ENCODE results near the gene OR5K4. TPM values are rescaled to one million over a fixed set of nuclear protein-coding genes. Genes with fewer than 3 reads are reported as not detected.

OR5K4 gene
- total and polyA plus RNA-seq, 8 donors, result not detected

- intact Hi-C loops (cut with DNase I; ENCODE audit: low total_unique reads), result no loop called here
- WGBS, 5 donors, result 80 to 91% (median 84%) methylated on average over 6 of the region's 6 CpGs
- Histone ChIP-seq H3K27ac (no peak overlapping the region), H3K27me3 (no peaks in the 10 kb centered on the region), H3K9me3 (no peaks in the 10 kb centered on the region), H3K36me3 (no peaks in the 10 kb centered on the region), H3K4me1 (no peaks in the 10 kb centered on the region), H3K4me3 (no peak overlapping the region)
- TF ChIP-seq CTCF (IDR thresholded peaks at IDR 0.05) (no peak), EP300 (IDR thresholded peaks at IDR 0.05) (no peak), POLR2A (IDR thresholded peaks at IDR 0.05) (no peak), POLR2AphosphoS5 (IDR thresholded peaks at IDR 0.05) (no peak)
- no peak for DNase-seq
These were observed 11.9 kb upstream of the OR5K4 start for GRCh38 chr3:98341758-98342157.

GRCh38 chr3:98343647-98344507, 9.8 kb upstream of the OR5K4 start:
- Histone ChIP-seq H3K27ac (no peak overlapping the region), H3K4me1 (no peaks in the 10 kb centered on the region), H3K36me3 (no peaks in the 10 kb centered on the region), H3K27me3 (no peaks in the 10 kb centered on the region), H3K4me3 (no peak overlapping the region), H3K9me3 (no peaks in the 10 kb centered on the region)
- intact Hi-C loops (cut with DNase I; ENCODE audit: low total_unique reads), result no loop called here
- WGBS, 5 donors, result 51 to 62% (median 55%) methylated on average over 13 of the region's 13 CpGs
- peak in 1 of 2 donors; percentile 50 for DNase-seq
- peak in 2 of 7 experiments; percentile 9 to 23 for TF ChIP-seq CTCF (IDR thresholded peaks at IDR 0.05)
- TF ChIP-seq EP300 (IDR thresholded peaks at IDR 0.05), result no peak
- no peak for TF ChIP-seq POLR2A (IDR thresholded peaks at IDR 0.05)
- no peak for TF ChIP-seq POLR2AphosphoS5 (IDR thresholded peaks at IDR 0.05)

- H3K27me3 ChIP-seq, result no peaks in the 10 kb centered on the region
- no peaks in the 10 kb centered on the region for H3K4me1 ChIP-seq
- H3K9me3 ChIP-seq, result no peaks in the 10 kb centered on the region
- DNase-seq, result no peak
- TF ChIP-seq POLR2AphosphoS5 (IDR thresholded peaks at IDR 0.05) (no peak), EP300 (IDR thresholded peaks at IDR 0.05) (no peak), CTCF (IDR thresholded peaks at IDR 0.05) (no peak), POLR2A (IDR thresholded peaks at IDR 0.05) (no peak)
- H3K36me3 ChIP-seq, result no peaks in the 10 kb centered on the region
- intact Hi-C loops (cut with DNase I; ENCODE audit: low total_unique reads), result no loop called here
- no peak overlapping the region for H3K4me3 ChIP-seq
- 81 to 94% (median 88%) methylated on average over 3 of the region's 3 CpGs for WGBS, 5 donors
- H3K27ac ChIP-seq, result no peak overlapping the region
These were observed 3.6 kb upstream of the OR5K4 start for GRCh38 chr3:98350082-98350481.

- no peaks in the 10 kb centered on the region for H3K4me1 ChIP-seq
- H3K4me3 ChIP-seq, result no peak overlapping the region
- TF ChIP-seq POLR2A (IDR thresholded peaks at IDR 0.05), result no peak
- H3K36me3 ChIP-seq, result no peaks in the 10 kb centered on the region
- intact Hi-C loops (cut with DNase I; ENCODE audit: low total_unique reads), result no loop called here
- H3K27me3 ChIP-seq, result no peaks in the 10 kb centered on the region
- no peak overlapping the region for H3K27ac ChIP-seq
- H3K9me3 ChIP-seq, result peaks cover 0 to 22% (median 14%) of the 10 kb centered on the region in 4 donors
- no peak for DNase-seq
These were observed 5.6 kb downstream of the OR5K4 start for GRCh38 chr3:98359250-98359649.

Data from stomach (tissue), 9 donors.